ENCODE measurements around the gene TIMM21.
A peak's percentile ranks its signal among the peaks of the same experiment; 100 is the strongest.

TIMM21 gene

DNA sequence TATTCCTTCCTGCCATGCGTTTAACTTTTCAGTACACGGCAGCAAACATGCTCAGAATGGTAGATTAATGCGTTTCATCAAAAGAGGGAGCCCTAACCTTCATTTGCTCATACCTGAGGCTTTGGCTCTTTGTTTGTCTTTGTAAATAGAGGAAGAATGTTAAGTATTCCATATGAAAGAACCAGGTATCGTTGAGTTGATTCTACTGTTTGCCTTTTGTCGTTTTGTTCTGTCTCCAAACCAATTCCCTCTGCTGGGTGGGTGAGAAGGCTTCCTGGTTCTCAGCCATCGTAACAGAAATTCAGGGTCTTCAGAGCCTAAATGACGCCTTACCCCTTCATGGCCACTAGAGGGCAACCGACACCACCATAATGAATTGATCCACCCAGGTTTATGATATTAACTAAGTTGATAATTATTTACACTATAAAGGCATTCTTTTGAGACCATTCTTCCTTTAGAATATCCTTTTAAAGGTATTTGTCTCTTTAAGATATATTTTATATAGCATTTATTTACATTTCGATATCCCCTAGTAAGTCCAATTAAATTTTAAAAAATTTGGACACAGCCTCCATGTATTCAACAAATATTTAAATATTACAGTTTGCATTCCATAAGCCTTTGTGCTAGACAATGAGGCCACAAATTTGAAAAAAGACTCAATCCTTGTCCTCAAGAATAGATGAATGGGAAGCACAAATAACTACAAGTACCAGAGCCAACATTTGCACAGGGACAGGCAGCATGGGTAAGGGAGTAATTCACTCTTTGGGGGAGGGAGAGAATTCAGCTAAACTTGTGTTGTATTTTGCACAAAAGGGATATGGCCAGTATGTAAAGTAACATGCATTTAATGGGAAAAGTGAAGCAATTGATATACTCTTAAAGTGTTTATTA is 48.1 kb downstream of the TIMM21 start:
- DNase-seq: peak; percentile 40

DNA sequence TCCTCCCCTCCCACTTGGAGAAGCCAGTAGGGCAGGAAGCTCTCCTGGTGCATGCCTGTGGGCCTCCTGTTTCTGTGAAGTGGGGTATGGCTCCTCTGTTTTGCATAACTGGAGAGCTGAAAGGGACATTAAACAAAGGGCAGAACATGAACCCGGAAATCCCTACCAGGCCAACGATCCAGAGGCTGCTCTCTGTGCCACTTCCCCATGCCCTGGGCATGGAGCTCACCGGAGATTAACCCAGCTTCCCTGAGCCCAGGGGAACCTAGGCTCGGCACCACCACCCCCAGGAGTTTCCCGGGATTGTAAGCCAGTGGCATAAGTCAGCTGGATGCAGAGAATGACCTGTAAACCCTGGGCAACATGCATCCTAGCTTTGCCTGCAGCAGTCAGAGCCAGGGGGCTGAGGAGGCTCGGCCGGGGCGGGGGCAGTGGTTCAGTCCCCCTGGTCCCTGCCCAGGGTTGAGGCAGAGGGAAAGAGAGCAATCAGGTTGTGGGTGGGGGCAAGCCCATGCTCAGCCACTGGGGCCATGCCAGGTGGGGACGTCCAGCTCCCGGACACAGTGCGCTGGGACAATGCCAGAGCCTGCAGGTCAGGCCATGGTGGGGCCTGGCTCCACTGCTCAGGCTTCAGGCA is 49.5 kb downstream of the TIMM21 start:
- no peak for DNase-seq

DNA sequence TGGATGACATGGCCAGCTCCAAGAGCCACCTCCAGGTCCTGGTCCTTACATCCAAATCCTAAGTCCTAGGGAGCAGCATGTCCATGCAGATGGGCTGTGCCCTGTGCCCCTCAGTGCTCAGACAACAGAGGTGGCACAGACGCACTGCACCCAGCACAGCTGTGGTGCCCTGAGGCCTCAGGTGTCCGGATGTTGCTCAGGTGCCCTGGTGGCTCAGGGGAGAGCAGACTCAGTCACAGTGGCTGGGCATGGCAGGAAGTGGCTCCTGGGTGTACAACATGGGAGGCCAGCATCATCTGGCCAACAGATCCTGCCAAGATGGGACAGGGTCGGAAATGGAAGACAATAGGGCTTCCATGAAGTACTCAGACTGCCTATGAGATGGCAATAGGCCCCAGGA is 50.1 kb downstream of the TIMM21 start:
- no peak for DNase-seq

DNA sequence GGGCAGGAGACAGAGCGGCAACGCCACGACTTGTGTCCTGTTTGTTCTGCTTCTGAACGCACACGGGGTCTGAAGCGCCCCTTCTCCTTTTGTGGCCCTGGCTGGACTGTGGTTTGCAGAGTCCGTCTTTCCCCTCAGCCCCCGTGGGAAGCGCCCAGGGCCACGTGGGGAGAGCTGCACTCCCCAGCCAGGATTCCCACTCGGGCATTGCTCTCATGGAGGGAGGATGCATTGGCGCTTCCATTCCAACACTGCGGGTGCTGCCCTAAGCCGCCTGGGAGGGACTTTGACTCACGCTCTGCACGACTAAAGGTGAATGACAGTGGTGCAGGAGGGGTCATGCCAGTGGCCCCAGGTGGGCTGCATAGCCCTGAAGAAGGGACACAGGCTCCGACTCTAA is 52.5 kb downstream of the TIMM21 start:
- no peak for DNase-seq

DNA sequence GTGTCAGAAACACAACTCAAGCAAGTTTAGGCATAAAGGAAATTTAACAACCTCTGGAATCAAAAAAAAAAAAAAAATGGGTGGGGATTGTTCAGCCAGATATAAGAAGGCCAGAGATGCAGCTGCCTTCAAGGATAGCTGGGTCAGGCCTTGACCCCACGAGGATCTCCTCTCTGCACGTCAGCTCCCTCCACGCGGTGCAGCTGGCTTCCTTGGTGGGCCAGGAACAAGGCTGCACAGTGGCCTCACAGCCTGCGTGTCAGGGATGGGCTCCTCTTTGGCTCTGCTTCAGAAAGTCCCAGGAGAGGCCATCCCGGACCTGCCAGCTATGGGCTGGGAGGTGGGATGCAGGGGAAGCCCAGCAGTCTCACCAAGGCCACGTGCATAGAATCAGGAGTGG is 55.5 kb downstream of the TIMM21 start:
- no peak for DNase-seq

DNA sequence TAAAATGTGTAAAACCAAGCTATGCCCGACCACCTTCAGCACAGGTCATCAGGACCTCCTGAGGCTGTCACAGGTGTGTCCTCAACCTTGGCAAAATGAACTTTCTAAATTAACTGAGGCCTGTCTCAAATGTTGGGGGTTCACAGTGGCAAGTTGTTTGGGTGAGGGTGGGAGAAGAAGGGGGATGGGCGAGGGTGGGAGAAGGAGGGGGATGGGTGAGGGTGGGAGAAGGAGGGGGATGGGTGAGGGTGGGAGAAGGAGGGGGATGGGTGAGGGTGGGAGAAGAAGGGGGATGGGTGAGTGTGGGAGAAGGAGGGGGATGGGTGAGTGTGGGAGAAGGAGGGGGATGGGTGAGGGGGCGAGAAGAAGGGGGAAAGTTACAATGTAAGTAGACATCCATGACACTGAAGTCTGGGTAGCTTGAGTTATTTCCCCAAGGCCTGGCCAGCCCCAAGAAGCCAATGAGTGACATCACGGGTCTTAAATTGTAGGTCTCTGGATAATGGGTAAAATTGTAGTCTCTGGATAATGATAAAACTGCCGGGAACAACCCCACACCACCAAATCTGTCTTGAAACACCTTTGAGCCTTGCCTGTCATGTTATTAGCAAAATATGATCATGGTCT is 56.3 kb downstream of the TIMM21 start:
- no peak for DNase-seq
